OCI-LY3 (cell line): ENCODE results near the gene SERPINE3.
A peak's percentile ranks its signal among the peaks of the same experiment; 100 is the strongest.

Experiments used
- H2AFZ ChIP-seq: fragments of 200-600, 300-600 bp; shearing (Covaris generic); 2 replicates; pipeline ENCODE4 v1.6.0; 2014; ENCODE audit warnings: antibody characterized with exemption, low read depth, low read length
- H3K27ac ChIP-seq: fragments of 200-600, 300-600 bp; sonication (generic); 2 replicates; pipeline ENCODE4 v1.5.1; 2014; ENCODE audit warnings: mild to moderate bottlenecking, low read length, moderate library complexity, mixed read lengths
- H3K27me3 ChIP-seq: fragments of 200-600, 300-600 bp; sonication (generic); 2 replicates; pipeline ENCODE4 v1.6.1; 2014; ENCODE audit warnings: low read depth, low read length, mixed read lengths
- H3K36me3 ChIP-seq: fragments of 200-600, 300-600 bp; sonication (generic); replicated peaks from 2 replicates; pipeline ENCODE3; 2014; ENCODE audit warnings: low read depth, low read length, mixed read lengths
- H3K4me1 ChIP-seq: fragments of 300-600, 200-600 bp; sonication (generic); 2 replicates; pipeline ENCODE4 v1.6.1; 2014; ENCODE audit warnings: low read length, mixed read lengths
- H3K4me2 ChIP-seq: fragments of 200-600, 300-600 bp; sonication (generic); 2 replicates; pipeline ENCODE4 v1.6.1; 2014; ENCODE audit warnings: low read length, mixed read lengths
- H3K4me3 ChIP-seq: fragments of 300-600, 200-600 bp; sonication (generic); 2 replicates; pipeline ENCODE4 v1.5.1; 2014; ENCODE audit warnings: antibody characterized with exemption, mild to moderate bottlenecking, low read length, moderate library complexity
- H3K79me2 ChIP-seq: fragments of 300-600, 200-600 bp; shearing (Covaris generic); 2 replicates; pipeline ENCODE4 v1.6.1; 2014; ENCODE audit warnings: mild to moderate bottlenecking, low read length, mixed read lengths
- H3K9ac ChIP-seq: fragments of 300-600, 200-600 bp; shearing (Covaris generic); 2 replicates; pipeline ENCODE4 v1.6.0; 2014; ENCODE audit warnings: mild to moderate bottlenecking, low read length, moderate library complexity
- H3K9me3 ChIP-seq: fragments of 200-600, 300-600 bp; shearing (Covaris generic); 2 replicates; pipeline ENCODE4 v1.6.1; 2014; ENCODE audit warnings: low read length, mixed read lengths; ENCODE audit not compliant: insufficient read depth
- H4K20me1 ChIP-seq: fragments of 200-600, 300-600 bp; sonication (generic); 2 replicates; pipeline ENCODE4 v1.6.1; 2016; ENCODE audit warnings: low read length, mixed read lengths; ENCODE audit not compliant: insufficient read depth
- EZH2phosphoT487 ChIP-seq: fragments of 200-600 bp; shearing (Covaris generic); IDR thresholded peaks from 2 replicates; pipeline ENCODE4 v1.6.1; 2018; ENCODE audit warnings: antibody characterized with exemption, mixed run types, low read depth
- TF ChIP-seq, protein P1 (sequence below): fragments of 200-600, 300-600 bp; sonication (generic); IDR thresholded peaks from 2 replicates; pipeline ENCODE4 v1.5.1; 2014; ENCODE audit warnings: antibody characterized with exemption, low read length, low read depth

SERPINE3 gene

DNA sequence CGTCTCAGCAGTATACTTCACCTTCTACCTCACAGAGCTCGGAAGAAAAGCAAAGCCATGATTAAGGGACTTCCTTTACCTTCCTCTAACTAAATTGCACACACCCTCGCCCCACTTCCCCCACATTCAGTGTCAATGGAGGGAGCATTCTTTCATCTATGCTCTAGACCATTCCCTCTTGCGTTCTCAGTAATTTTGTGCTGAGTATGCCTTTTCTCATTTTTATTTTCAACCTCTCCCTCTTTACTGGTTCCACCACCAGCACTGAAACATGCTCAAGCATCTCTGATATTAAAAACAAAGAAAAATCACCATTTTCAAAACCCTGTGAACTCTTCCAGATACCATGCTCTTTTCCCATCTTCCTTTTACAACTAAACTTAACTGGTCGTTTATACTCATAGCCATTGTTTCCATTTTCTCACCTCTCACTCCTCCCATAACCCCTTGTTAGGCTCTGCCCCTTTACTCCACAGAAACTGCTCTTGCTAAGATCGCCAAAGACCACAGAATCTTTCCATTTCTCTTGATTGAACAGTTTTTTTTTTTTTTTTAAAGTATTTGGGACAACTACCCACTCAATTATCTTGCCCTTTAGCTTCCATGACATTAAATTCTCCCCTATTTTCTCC lies 32.4 kb downstream of the SERPINE3 start:
- Histone ChIP-seq H2AFZ (no peak overlapping the region), H3K27me3 (no peaks in the 10 kb centered on the region), H3K4me2 (no peak overlapping the region), H3K27ac (no peak overlapping the region), H3K79me2 (peaks cover 16% of the 10 kb centered on the region), H3K4me1 (no peaks in the 10 kb centered on the region), H3K4me3 (no peak overlapping the region), H3K9me3 (no peaks in the 10 kb centered on the region), H4K20me1 (peaks cover 35% of the 10 kb centered on the region), H3K36me3 (peaks cover 83% of the 10 kb centered on the region), H3K9ac (no peak overlapping the region)
- no peak for TF ChIP-seq EZH2phosphoT487
- TF ChIP-seq, protein P1, sequence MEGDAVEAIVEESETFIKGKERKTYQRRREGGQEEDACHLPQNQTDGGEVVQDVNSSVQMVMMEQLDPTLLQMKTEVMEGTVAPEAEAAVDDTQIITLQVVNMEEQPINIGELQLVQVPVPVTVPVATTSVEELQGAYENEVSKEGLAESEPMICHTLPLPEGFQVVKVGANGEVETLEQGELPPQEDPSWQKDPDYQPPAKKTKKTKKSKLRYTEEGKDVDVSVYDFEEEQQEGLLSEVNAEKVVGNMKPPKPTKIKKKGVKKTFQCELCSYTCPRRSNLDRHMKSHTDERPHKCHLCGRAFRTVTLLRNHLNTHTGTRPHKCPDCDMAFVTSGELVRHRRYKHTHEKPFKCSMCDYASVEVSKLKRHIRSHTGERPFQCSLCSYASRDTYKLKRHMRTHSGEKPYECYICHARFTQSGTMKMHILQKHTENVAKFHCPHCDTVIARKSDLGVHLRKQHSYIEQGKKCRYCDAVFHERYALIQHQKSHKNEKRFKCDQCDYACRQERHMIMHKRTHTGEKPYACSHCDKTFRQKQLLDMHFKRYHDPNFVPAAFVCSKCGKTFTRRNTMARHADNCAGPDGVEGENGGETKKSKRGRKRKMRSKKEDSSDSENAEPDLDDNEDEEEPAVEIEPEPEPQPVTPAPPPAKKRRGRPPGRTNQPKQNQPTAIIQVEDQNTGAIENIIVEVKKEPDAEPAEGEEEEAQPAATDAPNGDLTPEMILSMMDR = no peak

DNA sequence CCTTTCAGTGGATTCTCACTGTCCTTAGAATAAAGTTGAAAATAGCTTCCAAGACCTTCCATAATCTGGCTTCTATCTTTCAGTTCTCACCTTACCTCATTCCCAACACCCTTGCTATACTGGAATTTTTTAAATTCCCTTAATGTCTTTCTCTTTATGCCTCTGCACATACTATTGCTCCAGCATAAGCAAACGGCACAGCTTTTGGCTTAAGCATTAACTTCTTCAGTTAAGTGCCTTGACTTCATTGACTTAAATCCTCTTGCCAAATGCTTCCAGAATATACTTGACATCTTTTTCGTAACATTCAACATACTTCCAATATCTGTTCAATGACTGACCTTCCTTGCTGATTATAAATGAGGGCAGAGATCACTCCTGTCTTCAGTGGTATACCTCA lies 34.0 kb downstream of the SERPINE3 start:
- peaks cover 84% of the 10 kb centered on the region for H3K36me3 ChIP-seq
- TF ChIP-seq EZH2phosphoT487 = no peak
- TF ChIP-seq, protein P1 = no peak

GRCh38 chr13:51380269-51380668 lies 40.8 kb downstream of the SERPINE3 start:
- H3K36me3 ChIP-seq = peaks cover 68% of the 10 kb centered on the region

More for the DNA sequence above, 34.0 kb downstream of the SERPINE3 start:
- H3K9me3 ChIP-seq = no peaks in the 10 kb centered on the region
- no peaks in the 10 kb centered on the region for H3K4me1 ChIP-seq
- peaks cover 16% of the 10 kb centered on the region for H3K79me2 ChIP-seq
- peaks cover 35% of the 10 kb centered on the region for H4K20me1 ChIP-seq
- no peak overlapping the region for H3K4me2 ChIP-seq
- no peaks in the 10 kb centered on the region for H3K27me3 ChIP-seq
- no peak overlapping the region for H3K9ac ChIP-seq
- no peak overlapping the region for H3K4me3 ChIP-seq
- H3K27ac ChIP-seq = no peak overlapping the region
- H2AFZ ChIP-seq = no peak overlapping the region

GRCh38 chr13:51385114-51385513 lies 45.6 kb downstream of the SERPINE3 start:
- peak overlapping the region; percentile 6; the same call in 1 of the 2 replicates for H3K4me3 ChIP-seq
- TF ChIP-seq, protein P1 = no peak
- TF ChIP-seq EZH2phosphoT487 = no peak
- H3K27ac ChIP-seq = peak overlapping the region; percentile 58
- peaks cover 7% of the 10 kb centered on the region for H4K20me1 ChIP-seq
- H3K79me2 ChIP-seq = peaks cover 42% of the 10 kb centered on the region
- H3K36me3 ChIP-seq = peaks cover 47% of the 10 kb centered on the region
- peak overlapping the region; percentile 8; the same call in 1 of the 2 replicates for H3K9ac ChIP-seq
- no peaks in the 10 kb centered on the region for H3K9me3 ChIP-seq
- no peak overlapping the region for H2AFZ ChIP-seq
- H3K27me3 ChIP-seq = no peaks in the 10 kb centered on the region
- peaks cover 34% of the 10 kb centered on the region for H3K4me1 ChIP-seq
- H3K4me2 ChIP-seq = peak overlapping the region; percentile 47

More at GRCh38 chr13:51380269-51380668, 40.8 kb downstream of the SERPINE3 start:
- Histone ChIP-seq H3K79me2 (peaks cover 12% of the 10 kb centered on the region), H3K27ac (no peak overlapping the region), H3K9me3 (no peaks in the 10 kb centered on the region), H4K20me1 (peaks cover 4% of the 10 kb centered on the region; the same call in 1 of the 2 replicates), H2AFZ (no peak overlapping the region), H3K9ac (no peak overlapping the region), H3K27me3 (no peaks in the 10 kb centered on the region), H3K4me1 (peaks cover 9% of the 10 kb centered on the region), H3K4me3 (no peak overlapping the region), H3K4me2 (no peak overlapping the region)
- TF ChIP-seq EZH2phosphoT487 = no peak
- TF ChIP-seq, protein P1 = no peak
